22Rv1 (cell line): Measurements from ENCODE around the gene INSYN2B.

Experiments
- H3K27ac ChIP-seq: fragments of 450-650 bp; 2 replicates; pipeline ENCODE4 v1.5.1; 2017
- ZFX ChIP-seq: fragments of 450-650 bp; IDR thresholded peaks from 2 replicates; pipeline ENCODE4 v1.6.1; 2017; ENCODE audit warnings: antibody characterized with exemption, borderline replicate concordance
- TF ChIP-seq, protein P1 (sequence below): fragments of 450-650 bp; IDR thresholded peaks from 2 replicates; pipeline ENCODE4 v1.5.1; 2017; ENCODE audit warnings: mild to moderate bottlenecking

Gene INSYN2B

GRCh38 chr5:169874621-169875020 lies 105.7 kb downstream of the INSYN2B start:
- no peak overlapping the region for H3K27ac ChIP-seq
- TF ChIP-seq ZFX: no peak
- TF ChIP-seq, protein P1, sequence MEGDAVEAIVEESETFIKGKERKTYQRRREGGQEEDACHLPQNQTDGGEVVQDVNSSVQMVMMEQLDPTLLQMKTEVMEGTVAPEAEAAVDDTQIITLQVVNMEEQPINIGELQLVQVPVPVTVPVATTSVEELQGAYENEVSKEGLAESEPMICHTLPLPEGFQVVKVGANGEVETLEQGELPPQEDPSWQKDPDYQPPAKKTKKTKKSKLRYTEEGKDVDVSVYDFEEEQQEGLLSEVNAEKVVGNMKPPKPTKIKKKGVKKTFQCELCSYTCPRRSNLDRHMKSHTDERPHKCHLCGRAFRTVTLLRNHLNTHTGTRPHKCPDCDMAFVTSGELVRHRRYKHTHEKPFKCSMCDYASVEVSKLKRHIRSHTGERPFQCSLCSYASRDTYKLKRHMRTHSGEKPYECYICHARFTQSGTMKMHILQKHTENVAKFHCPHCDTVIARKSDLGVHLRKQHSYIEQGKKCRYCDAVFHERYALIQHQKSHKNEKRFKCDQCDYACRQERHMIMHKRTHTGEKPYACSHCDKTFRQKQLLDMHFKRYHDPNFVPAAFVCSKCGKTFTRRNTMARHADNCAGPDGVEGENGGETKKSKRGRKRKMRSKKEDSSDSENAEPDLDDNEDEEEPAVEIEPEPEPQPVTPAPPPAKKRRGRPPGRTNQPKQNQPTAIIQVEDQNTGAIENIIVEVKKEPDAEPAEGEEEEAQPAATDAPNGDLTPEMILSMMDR: no peak

- no peak for TF ChIP-seq ZFX
- TF ChIP-seq, protein P1: no peak
- no peak overlapping the region for H3K27ac ChIP-seq
These were observed 106.7 kb downstream of the INSYN2B start for GRCh38 chr5:169873642-169874041.

GRCh38 chr5:169871826-169872490 lies 108.3 kb downstream of the INSYN2B start:
- no peak for TF ChIP-seq ZFX
- TF ChIP-seq, protein P1: no peak

DNA sequence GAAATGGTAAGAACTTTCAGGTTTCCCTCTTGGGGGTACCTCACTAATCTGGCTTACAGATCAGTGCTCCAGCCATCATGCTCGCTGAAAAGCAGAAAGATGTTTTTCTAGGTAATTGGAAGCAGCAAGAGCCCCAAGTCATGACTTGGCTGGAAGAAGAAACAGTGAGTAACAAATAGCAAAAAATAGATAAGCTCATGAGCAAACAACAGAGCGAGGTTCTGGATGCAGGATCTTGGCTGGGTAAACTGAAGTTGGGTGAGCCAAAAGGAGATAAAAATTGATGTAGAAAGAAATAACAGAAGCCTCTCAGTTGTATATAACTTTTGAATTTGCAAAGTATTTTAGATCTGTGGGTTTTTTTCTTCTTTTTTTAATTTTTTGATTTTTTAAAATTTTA lies 110.1 kb downstream of the INSYN2B start:
- TF ChIP-seq, protein P1: no peak
- TF ChIP-seq ZFX: no peak

More at GRCh38 chr5:169871826-169872490, 108.3 kb downstream of the INSYN2B start:
- no peak overlapping the region for H3K27ac ChIP-seq

DNA sequence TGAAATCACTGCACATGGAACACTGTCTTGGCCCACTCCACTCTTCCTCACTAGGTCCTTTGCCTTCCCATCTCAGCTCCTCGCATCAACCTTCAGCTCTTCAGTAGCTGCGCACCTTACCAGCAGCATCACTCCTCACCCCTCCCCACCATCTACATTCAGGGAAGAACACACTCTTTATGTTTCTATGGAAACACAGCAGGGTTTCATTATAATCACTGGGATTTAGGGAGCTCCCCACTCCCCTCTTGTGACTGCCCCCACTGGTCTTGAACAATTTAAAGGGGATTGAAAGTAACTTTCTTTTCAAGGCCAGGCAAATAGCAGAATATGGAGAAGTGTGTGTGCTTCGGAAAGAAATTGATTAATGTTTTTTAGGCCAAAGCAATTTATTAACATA lies 111.2 kb downstream of the INSYN2B start:
- H3K27ac ChIP-seq: no peak overlapping the region
- TF ChIP-seq ZFX: no peak
- TF ChIP-seq, protein P1: no peak

More for the DNA sequence above, 110.1 kb downstream of the INSYN2B start:
- no peak overlapping the region for H3K27ac ChIP-seq

- TF ChIP-seq ZFX: no peak
- TF ChIP-seq, protein P1: no peak
- no peak overlapping the region for H3K27ac ChIP-seq
These were observed 112.9 kb downstream of the INSYN2B start for GRCh38 chr5:169867347-169867746.

DNA sequence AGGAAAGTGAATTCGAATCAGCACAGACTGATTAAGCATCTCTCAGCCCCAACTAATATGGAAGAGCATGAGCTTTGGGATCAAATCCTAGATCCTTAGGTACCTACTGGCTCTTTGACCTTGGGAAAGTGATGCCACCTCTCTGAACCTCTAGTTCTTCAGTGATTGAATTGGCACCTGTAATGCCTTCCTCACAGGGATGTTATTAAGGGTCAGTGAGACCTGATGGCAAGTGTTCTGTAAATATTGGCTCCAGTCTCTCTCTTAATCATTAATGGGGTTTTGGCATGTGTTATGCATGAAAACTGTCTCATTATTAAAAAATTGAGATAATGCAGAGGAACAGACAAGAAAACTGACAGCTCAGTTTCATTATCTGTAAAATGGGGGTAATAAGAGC lies 115.8 kb downstream of the INSYN2B start:
- no peak overlapping the region for H3K27ac ChIP-seq
- TF ChIP-seq ZFX: no peak
- TF ChIP-seq, protein P1: no peak
